Sigmoid colon (tissue), 4 donors: ENCODE measurements around the gene PTPRE.

Source experiments
- EP300 ChIP-seq, 4 donors: sonication (generic); formaldehyde crosslinking; IDR thresholded peaks; one replicate each; pipeline ENCODE4 v1.6.1; 2017; ENCODE audit warnings: antibody characterized with exemption in 4 of 4
- POLR2A ChIP-seq, 2 donors: fragments of 450-650 bp; IDR thresholded peaks; one replicate each; pipeline ENCODE4 v1.6.1; 2016; ENCODE audit warnings: antibody characterized with exemption in 2 of 2, mild to moderate bottlenecking in 2 of 2, moderate library complexity in 2 of 2
- POLR2AphosphoS5 ChIP-seq, 4 donors: sonication (generic); formaldehyde crosslinking; IDR thresholded peaks; one replicate each; pipeline ENCODE4 v1.6.1; 2017; ENCODE audit warnings: antibody characterized with exemption in 4 of 4
- TF ChIP-seq, protein P1 (sequence below), 4 experiments: fragments of 450-650 bp in 3 of 4; fragments of 200-600 bp in 1 of 4; IDR thresholded peaks; one replicate each; pipeline ENCODE4 v1.5.1; 2016 to 2019; ENCODE audit warnings: antibody characterized with exemption in 4 of 4, mild to moderate bottlenecking in 3 of 4, moderate library complexity in 2 of 4

DNA sequence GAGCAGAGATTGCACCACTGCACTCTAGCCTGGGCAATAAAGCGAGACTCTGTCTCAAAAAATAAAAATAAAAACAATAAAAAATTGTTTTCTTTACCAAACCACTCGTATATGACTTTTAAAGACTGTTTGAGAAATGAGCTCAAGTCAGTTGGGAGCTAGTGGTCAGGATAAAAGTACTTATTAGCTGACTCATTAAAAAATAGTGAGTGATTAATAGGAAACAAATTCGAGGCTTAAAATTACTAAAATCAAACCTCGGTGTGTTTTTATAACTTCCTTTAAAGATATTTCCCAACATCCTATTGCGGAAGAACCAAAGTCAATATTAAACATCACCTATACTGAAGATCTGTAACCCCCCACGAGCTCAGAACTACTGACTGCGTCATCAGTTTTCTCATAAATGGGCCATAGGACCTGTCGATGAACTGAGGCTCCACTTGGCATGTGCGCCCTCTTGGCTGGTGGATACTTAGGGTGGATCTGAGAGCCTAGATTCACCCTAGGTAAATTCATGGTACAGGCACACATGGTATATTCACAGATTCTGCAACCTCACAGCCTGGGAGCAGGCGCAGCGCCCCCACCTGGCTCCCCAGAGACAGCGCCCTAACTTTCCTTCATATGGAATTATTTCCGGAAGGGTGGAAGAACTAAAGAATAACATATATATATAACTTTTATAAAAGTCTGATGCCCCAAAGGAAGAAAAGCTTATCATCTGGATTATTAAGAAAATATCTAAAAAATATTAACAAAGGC is 210.1 kb downstream of the PTPRE start:
- TF ChIP-seq, protein P1, sequence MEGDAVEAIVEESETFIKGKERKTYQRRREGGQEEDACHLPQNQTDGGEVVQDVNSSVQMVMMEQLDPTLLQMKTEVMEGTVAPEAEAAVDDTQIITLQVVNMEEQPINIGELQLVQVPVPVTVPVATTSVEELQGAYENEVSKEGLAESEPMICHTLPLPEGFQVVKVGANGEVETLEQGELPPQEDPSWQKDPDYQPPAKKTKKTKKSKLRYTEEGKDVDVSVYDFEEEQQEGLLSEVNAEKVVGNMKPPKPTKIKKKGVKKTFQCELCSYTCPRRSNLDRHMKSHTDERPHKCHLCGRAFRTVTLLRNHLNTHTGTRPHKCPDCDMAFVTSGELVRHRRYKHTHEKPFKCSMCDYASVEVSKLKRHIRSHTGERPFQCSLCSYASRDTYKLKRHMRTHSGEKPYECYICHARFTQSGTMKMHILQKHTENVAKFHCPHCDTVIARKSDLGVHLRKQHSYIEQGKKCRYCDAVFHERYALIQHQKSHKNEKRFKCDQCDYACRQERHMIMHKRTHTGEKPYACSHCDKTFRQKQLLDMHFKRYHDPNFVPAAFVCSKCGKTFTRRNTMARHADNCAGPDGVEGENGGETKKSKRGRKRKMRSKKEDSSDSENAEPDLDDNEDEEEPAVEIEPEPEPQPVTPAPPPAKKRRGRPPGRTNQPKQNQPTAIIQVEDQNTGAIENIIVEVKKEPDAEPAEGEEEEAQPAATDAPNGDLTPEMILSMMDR (IDR thresholded peaks at IDR 0.05), result no peak
- TF ChIP-seq POLR2A (IDR thresholded peaks at IDR 0.05), result no peak
- no peak for TF ChIP-seq POLR2AphosphoS5 (IDR thresholded peaks at IDR 0.05)
- no peak for TF ChIP-seq EP300 (IDR thresholded peaks at IDR 0.05)
